PFSK-1 (cell line): ENCODE measurements around the gene ST6GALNAC3.

Experiments
- REST ChIP-seq, 2 experiments: IDR thresholded peaks; 2 replicates each; pipeline versions ENCODE4 v1.6.1 to v1.8.0; 2011 to 2012; ENCODE audit warnings: low read depth in 2 of 2, low read length in 2 of 2, control low read depth in 1 of 2, inconsistent platforms in 1 of 2, mild to moderate bottlenecking in 1 of 2, moderate library complexity in 1 of 2; ENCODE audit not compliant: insufficient read depth in 1 of 2
- TAF1 ChIP-seq: IDR thresholded peaks from 2 replicates; pipeline ENCODE4 v1.6.1; 2012; ENCODE audit warnings: low read length, control low read depth, borderline replicate concordance; ENCODE audit not compliant: insufficient read depth

DNA sequence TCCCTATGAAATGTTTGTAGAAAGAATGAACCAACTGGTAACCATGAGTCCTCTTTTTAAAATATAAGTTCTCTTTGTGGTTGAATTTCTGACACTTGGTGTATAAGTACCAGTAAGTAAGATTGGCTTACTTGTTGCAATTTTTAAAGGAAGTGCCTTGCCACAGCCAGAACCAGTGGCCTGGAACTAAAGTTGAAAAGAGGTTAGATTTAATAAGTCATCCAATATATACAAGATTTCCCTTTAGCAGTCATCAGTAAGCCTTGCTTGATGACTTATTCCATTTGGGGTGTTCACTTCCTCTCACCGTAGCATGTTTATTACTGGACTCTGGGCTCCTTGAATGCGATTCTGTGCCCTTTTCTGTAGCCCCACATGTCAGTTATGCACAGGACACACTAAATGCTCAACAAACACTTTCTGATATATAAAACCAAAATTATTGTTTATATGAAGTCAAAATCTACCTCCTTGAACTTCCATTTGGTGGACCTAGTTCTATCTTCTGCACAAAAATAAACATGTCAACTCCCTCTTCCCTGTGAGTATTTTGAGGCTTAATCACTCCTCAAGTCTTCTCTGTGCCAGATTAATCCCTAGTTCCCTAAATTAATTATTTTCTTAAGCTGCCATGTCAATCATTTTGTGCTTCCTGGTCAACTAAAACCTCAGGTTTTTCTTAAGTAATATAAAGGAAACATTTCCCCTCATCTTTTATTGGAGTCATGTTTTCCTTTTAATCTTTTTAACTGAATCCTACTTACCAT, 218.1 kb downstream of the ST6GALNAC3 start:
- no peak for TF ChIP-seq TAF1
- no peak for TF ChIP-seq REST (IDR thresholded peaks at IDR 0.05; ENCODE audit: insufficient read depth in 1 of 2, low read depth in 2 of 2, low read length in 2 of 2)
